Measurements from ENCODE around the gene CGREF1. TPM values are rescaled to one million over a fixed set of nuclear protein-coding genes. Genes with fewer than 3 reads are reported as not detected.
A peak's percentile ranks its signal among the peaks of the same experiment; 100 is the strongest.
"Not testable (repeated sequence)": the region's sequence is repeated elsewhere in the genome, so short reads cannot be mapped to it uniquely, and the experiment has no call there.

Gene CGREF1
- total and polyA plus RNA-seq, 2 donors (not counting 1 experiment from before 2014, with no cell fraction given): not detected

DNA sequence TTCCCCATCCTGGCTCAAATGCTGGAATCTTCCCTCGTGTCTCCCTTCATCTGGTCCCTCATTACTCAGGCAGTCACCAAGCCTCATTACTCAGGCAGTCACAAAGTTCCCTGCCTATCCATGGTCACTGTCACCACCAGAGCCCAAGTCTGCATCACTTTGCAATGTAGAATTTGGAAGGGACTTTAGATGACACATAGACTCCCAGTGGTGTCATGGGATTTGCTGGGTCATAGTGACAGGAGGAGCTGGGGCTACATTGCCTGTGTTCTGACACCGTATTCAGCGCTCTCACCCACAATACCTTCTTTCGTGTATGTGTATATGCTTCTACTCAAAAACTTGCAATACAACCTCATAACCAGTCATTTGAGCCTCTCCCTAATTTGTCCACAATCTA is 42.6 kb downstream of the CGREF1 start:
- peak overlapping the region; percentile 21 for H3K27ac Mint-ChIP-seq

GRCh38 chr2:27075566-27075871 is 43.4 kb downstream of the CGREF1 start:
- ATAC-seq (ENCODE audit: low read depth); H3K27ac ChIP-seq (ENCODE audit: low read length in 2 of 2); H3K36me3 ChIP-seq (replicated peaks in 1 of 2; ENCODE audit: control extremely low read depth in 1 of 2, control insufficient read depth in 1 of 2, extremely low read depth in 1 of 2, insufficient read depth in 2 of 2, low read length in 1 of 2); H3K79me2 ChIP-seq (ENCODE audit: control insufficient read depth, insufficient read depth, low read length); H3K9me3 ChIP-seq (ENCODE audit: control extremely low read depth in 1 of 3, control insufficient read depth in 2 of 3, insufficient read depth in 1 of 3, low read length in 2 of 3); H2AFZ ChIP-seq (ENCODE audit: insufficient read depth, low read depth, low read length, poor library complexity, severe bottlenecking); CTCF ChIA-PET; H4K20me1 ChIP-seq (ENCODE audit: control insufficient read depth, insufficient read depth, low read length, poor library complexity, severe bottlenecking); H3K27me3 Mint-ChIP-seq; H3K9ac ChIP-seq (ENCODE audit: low read length); DNase-seq; intact Hi-C loops (cut with micrococcal nuclease); H3K9me3 Mint-ChIP-seq (ENCODE audit: insufficient read depth): not testable (repeated sequence)
- peak overlapping the region in 1 of 5 experiments; percentile 21 for H3K4me3 ChIP-seq (ENCODE audit: control extremely low read depth in 1 of 5, extremely low read depth in 1 of 5, insufficient read depth in 1 of 5, low read depth in 2 of 5, low read length in 4 of 5)
- POLR2A ChIA-PET: interaction anchor here (0.6 kb wide), 1 partner anchor 115 kb away, joined by 4 read pairs; no protein-coding TSS in a partner anchor
- Mint-ChIP-seq H3K27ac (peak overlapping the region; percentile 79), H3K4me3 (peak overlapping the region; percentile 62), H3K4me1 (peaks cover 50% of the 10 kb centered on the region)
- peak overlapping the region; percentile 49 for H3K4me2 ChIP-seq (replicated peaks; ENCODE audit: low read depth, low read length, poor library complexity, severe bottlenecking)
- H3K4me1 ChIP-seq (ENCODE audit: control insufficient read depth in 2 of 2, insufficient read depth in 2 of 2, low read length in 2 of 2): peaks cover 26 to 34% of the 10 kb centered on the region in 2 donors
- H3K27me3 ChIP-seq (replicated peaks in 1 of 4; ENCODE audit: control extremely low read depth in 1 of 4, control insufficient read depth in 3 of 4, insufficient read depth in 4 of 4, low read length in 3 of 4): peaks cover 0 to 11% (median 4%) of the 10 kb centered on the region in 4 experiments
- WGBS (ENCODE audit: insufficient coverage): 60% methylated on average over 5 of the region's 6 CpGs

More for the DNA sequence above, 42.6 kb downstream of the CGREF1 start:
- WGBS (ENCODE audit: insufficient coverage): 100% methylated on average over 4 of the region's 4 CpGs
- Mint-ChIP-seq H3K4me1 (peaks cover 48% of the 10 kb centered on the region), H3K9me3 (ENCODE audit: insufficient read depth) (no peaks in the 10 kb centered on the region), H3K4me3 (no peak overlapping the region), H3K27me3 (no peaks in the 10 kb centered on the region)
- Histone ChIP-seq H3K36me3 (replicated peaks in 1 of 2; ENCODE audit: control extremely low read depth in 1 of 2, control insufficient read depth in 1 of 2, extremely low read depth in 1 of 2, insufficient read depth in 2 of 2, low read length in 1 of 2) (no peaks in the 10 kb centered on the region), H3K4me3 (ENCODE audit: control extremely low read depth in 1 of 5, extremely low read depth in 1 of 5, insufficient read depth in 1 of 5, low read depth in 2 of 5, low read length in 4 of 5) (no peak overlapping the region), H3K27me3 (replicated peaks in 1 of 4; ENCODE audit: control extremely low read depth in 1 of 4, control insufficient read depth in 3 of 4, insufficient read depth in 4 of 4, low read length in 3 of 4) (peaks cover 0 to 11% (median 4%) of the 10 kb centered on the region in 4 experiments), H3K9me3 (ENCODE audit: control extremely low read depth in 1 of 3, control insufficient read depth in 2 of 3, insufficient read depth in 1 of 3, low read length in 2 of 3) (no peaks in the 10 kb centered on the region), H3K4me2 (replicated peaks; ENCODE audit: low read depth, low read length, poor library complexity, severe bottlenecking) (no peak overlapping the region), H3K27ac (ENCODE audit: low read length in 2 of 2) (no peak overlapping the region), H3K4me1 (ENCODE audit: control insufficient read depth in 2 of 2, insufficient read depth in 2 of 2, low read length in 2 of 2) (peaks cover 27 to 36% of the 10 kb centered on the region in 2 donors), H3K79me2 (ENCODE audit: control insufficient read depth, insufficient read depth, low read length) (no peaks in the 10 kb centered on the region), H2AFZ (ENCODE audit: insufficient read depth, low read depth, low read length, poor library complexity, severe bottlenecking) (no peak overlapping the region), H4K20me1 (ENCODE audit: control insufficient read depth, insufficient read depth, low read length, poor library complexity, severe bottlenecking) (no peaks in the 10 kb centered on the region), H3K9ac (ENCODE audit: low read length) (no peak overlapping the region)
- DNase-seq (no peak), ATAC-seq (ENCODE audit: low read depth) (no peak)
- ChIA-PET CTCF (no interaction called here), POLR2A (no interaction called here)
- TF ChIP-seq, protein P1, sequence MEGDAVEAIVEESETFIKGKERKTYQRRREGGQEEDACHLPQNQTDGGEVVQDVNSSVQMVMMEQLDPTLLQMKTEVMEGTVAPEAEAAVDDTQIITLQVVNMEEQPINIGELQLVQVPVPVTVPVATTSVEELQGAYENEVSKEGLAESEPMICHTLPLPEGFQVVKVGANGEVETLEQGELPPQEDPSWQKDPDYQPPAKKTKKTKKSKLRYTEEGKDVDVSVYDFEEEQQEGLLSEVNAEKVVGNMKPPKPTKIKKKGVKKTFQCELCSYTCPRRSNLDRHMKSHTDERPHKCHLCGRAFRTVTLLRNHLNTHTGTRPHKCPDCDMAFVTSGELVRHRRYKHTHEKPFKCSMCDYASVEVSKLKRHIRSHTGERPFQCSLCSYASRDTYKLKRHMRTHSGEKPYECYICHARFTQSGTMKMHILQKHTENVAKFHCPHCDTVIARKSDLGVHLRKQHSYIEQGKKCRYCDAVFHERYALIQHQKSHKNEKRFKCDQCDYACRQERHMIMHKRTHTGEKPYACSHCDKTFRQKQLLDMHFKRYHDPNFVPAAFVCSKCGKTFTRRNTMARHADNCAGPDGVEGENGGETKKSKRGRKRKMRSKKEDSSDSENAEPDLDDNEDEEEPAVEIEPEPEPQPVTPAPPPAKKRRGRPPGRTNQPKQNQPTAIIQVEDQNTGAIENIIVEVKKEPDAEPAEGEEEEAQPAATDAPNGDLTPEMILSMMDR (IDR thresholded peaks at IDR 0.05): no peak
- TF ChIP-seq EZH2 (IDR thresholded peaks at IDR 0.05; ENCODE audit: borderline replicate concordance, insufficient read depth, low read depth, low read length, poor library complexity, severe bottlenecking): no peak
- intact Hi-C loops (cut with micrococcal nuclease): no loop called here
